ENCODE data around the gene GTF2I. TPM values are rescaled to one million over a fixed set of nuclear protein-coding genes. Genes with fewer than 3 reads are reported as not detected.
"Not testable (repeated sequence)": the region's sequence is repeated elsewhere in the genome, so short reads cannot be mapped to it uniquely, and the experiment has no call there.

Gene GTF2I
- total RNA-seq, 1 experiment from 2014 or later: 138 TPM

DNA sequence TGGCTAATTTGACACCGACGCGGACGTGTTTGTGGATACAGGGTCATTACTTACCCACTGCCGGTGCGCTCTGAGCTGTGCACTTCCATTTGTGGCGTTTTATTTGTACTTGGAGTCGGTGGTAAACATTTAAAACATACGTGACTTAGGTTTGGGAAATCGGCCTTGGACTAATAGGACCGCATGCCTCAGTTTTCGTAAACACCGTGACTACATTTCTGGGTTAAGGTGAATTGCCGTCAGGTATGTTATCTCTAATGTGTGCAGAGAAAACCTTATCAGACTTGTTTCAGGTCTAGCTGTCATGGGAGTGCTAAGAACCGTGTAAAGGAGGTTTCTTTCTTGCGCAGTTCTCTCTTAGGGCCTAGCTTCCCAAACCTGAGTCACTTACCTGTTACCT lies 64.6 kb downstream of the GTF2I start:
- BruUV-seq (replicated peaks): no TSS peak
- Histone ChIP-seq H3K9me3 (ENCODE audit: low read length) (no peaks in the 10 kb centered on the region), H3K36me3 (ENCODE audit: low read depth, low read length) (peaks cover 27% of the 10 kb centered on the region; the same call in 1 of the 2 replicates), H3K27ac (ENCODE audit: low read length) (no peak overlapping the region), H3K4me2 (ENCODE audit: low read length) (no peak overlapping the region), H3K79me2 (ENCODE audit: low read length) (no peaks in the 10 kb centered on the region), H3K9ac (ENCODE audit: low read length) (no peak overlapping the region), H2AFZ (ENCODE audit: low read length) (no peak overlapping the region), H3F3A (ENCODE audit: low read length, unreplicated experiment) (no peaks in the 10 kb centered on the region), H3K9me2 (replicated peaks; ENCODE audit: low read length) (no peaks in the 10 kb centered on the region), H3K4me1 (ENCODE audit: insufficient read depth, low read length) (0 out of 2 replicates have a peak, but pooled peaks cover 5% of the 10 kb centered on the region), H3K4me3 (ENCODE audit: low read length) (no peak overlapping the region), H4K20me1 (ENCODE audit: low read length) (no peaks in the 10 kb centered on the region), H3K27me3 (ENCODE audit: low read length) (no peaks in the 10 kb centered on the region)
- TF ChIP-seq EZH2 (IDR thresholded peaks at IDR 0.05; ENCODE audit: low read length, unreplicated experiment) (no peak), EZH2phosphoT487 (IDR thresholded peaks at IDR 0.05; ENCODE audit: borderline replicate concordance, low read length) (no peak)
- intact Hi-C loops (cut with micrococcal nuclease): no loop called here
- DNase-seq (no peak), ATAC-seq (no peak)
- POLR2A ChIA-PET (ENCODE audit: unreplicated experiment): interaction anchor here (0.6 kb wide), 1 partner anchor 90 kb away, joined by 3 read pairs; no protein-coding TSS in a partner anchor
- CTCF ChIA-PET: no interaction called here

DNA sequence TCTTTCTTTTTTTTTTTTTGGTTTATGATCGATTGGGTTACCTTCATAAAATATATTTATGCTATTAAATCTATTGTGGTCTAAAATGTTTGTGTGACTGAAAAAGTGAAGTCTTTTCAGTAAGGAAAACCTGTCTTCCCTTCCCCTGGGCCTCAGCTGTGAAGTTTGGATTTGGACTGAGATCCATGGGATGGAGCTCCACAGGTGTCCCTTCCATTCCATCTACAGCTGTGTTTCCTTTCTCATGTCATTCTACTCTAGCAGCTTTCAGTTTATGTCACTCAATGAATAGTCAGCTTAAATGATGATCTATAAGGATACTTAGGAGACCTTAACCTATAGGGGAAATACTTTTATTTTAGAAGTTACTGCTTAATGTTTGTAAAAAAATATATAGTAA lies 68.3 kb downstream of the GTF2I start:
- no peak for DNase-seq
- Histone ChIP-seq H3F3A (ENCODE audit: low read length, unreplicated experiment) (no peaks in the 10 kb centered on the region), H3K4me2 (ENCODE audit: low read length) (no peak overlapping the region), H3K4me1 (ENCODE audit: insufficient read depth, low read length) (no peaks in the 10 kb centered on the region), H3K9me3 (ENCODE audit: low read length) (no peaks in the 10 kb centered on the region), H3K9ac (ENCODE audit: low read length) (no peak overlapping the region), H3K27ac (ENCODE audit: low read length) (no peak overlapping the region), H3K4me3 (ENCODE audit: low read length) (no peak overlapping the region), H3K79me2 (ENCODE audit: low read length) (no peaks in the 10 kb centered on the region), H4K20me1 (ENCODE audit: low read length) (no peaks in the 10 kb centered on the region), H3K27me3 (ENCODE audit: low read length) (no peaks in the 10 kb centered on the region), H3K9me2 (replicated peaks; ENCODE audit: low read length) (no peaks in the 10 kb centered on the region), H2AFZ (ENCODE audit: low read length) (no peak overlapping the region), H3K36me3 (ENCODE audit: low read depth, low read length) (peaks cover 10% of the 10 kb centered on the region; the same call in 1 of the 2 replicates)
- TF ChIP-seq, protein P1, sequence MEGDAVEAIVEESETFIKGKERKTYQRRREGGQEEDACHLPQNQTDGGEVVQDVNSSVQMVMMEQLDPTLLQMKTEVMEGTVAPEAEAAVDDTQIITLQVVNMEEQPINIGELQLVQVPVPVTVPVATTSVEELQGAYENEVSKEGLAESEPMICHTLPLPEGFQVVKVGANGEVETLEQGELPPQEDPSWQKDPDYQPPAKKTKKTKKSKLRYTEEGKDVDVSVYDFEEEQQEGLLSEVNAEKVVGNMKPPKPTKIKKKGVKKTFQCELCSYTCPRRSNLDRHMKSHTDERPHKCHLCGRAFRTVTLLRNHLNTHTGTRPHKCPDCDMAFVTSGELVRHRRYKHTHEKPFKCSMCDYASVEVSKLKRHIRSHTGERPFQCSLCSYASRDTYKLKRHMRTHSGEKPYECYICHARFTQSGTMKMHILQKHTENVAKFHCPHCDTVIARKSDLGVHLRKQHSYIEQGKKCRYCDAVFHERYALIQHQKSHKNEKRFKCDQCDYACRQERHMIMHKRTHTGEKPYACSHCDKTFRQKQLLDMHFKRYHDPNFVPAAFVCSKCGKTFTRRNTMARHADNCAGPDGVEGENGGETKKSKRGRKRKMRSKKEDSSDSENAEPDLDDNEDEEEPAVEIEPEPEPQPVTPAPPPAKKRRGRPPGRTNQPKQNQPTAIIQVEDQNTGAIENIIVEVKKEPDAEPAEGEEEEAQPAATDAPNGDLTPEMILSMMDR (conservative IDR thresholded peaks at IDR 0.05; ENCODE audit: low read depth, low read length): no peak
- no peak for TF ChIP-seq EZH2phosphoT487 (IDR thresholded peaks at IDR 0.05; ENCODE audit: borderline replicate concordance, low read length)
- no peak for TF ChIP-seq EZH2 (IDR thresholded peaks at IDR 0.05; ENCODE audit: low read length, unreplicated experiment)
- intact Hi-C loops (cut with micrococcal nuclease): no loop called here
- ChIA-PET POLR2A (ENCODE audit: unreplicated experiment) (no interaction called here), CTCF (no interaction called here)
- ATAC-seq: no peak
- BruUV-seq (replicated peaks): no TSS peak

DNA sequence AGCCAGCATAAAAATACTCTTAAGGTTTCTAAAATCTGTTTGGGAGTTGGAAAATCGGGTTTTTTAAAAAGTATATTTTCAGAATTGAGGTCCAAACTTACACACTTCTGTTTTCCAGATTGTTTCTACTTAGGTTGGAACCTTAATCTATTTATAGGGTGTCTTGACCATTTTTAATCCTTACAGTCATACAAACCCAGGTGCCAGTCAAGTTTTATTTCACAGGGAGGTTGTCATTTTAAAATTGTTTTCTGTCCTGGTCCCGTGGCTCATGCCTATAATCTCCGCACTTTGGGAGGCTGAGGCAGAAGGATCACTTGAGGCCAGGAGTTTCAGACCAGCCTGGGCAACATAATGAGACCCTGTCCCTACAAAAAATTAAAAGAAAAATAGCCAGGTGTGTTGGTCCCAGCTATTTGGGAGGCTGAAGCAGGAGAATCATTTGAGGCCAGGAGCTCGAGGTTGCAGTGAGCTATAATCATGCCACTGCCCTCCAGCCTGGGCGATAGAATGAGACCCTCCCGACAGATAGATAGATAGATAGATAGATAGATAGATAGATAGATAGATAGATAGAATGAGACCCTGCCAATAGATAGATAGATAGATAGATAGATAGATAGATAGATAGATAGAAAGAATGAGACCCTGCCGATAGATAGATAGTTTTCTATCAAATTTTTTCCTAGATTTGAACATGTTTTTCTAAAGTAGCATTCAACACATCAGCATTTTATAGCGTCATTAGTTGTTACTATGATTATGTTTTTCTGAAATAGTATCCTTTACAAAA lies 69.0 kb downstream of the GTF2I start:
- ATAC-seq (no peak), DNase-seq (no peak)
- TF ChIP-seq EZH2phosphoT487 (IDR thresholded peaks at IDR 0.05; ENCODE audit: borderline replicate concordance, low read length) (no peak), EZH2 (IDR thresholded peaks at IDR 0.05; ENCODE audit: low read length, unreplicated experiment) (no peak)
- TF ChIP-seq, protein P1 (conservative IDR thresholded peaks at IDR 0.05; ENCODE audit: low read depth, low read length): no peak
- Histone ChIP-seq H3K4me1 (ENCODE audit: insufficient read depth, low read length) (no peaks in the 10 kb centered on the region), H4K20me1 (ENCODE audit: low read length) (no peaks in the 10 kb centered on the region), H3K4me2 (ENCODE audit: low read length) (no peak overlapping the region), H3K9me3 (ENCODE audit: low read length) (no peaks in the 10 kb centered on the region), H3F3A (ENCODE audit: low read length, unreplicated experiment) (no peaks in the 10 kb centered on the region), H3K27ac (ENCODE audit: low read length) (no peak overlapping the region), H3K27me3 (ENCODE audit: low read length) (no peaks in the 10 kb centered on the region), H2AFZ (ENCODE audit: low read length) (no peak overlapping the region), H3K9ac (ENCODE audit: low read length) (no peak overlapping the region), H3K4me3 (ENCODE audit: low read length) (no peak overlapping the region), H3K9me2 (replicated peaks; ENCODE audit: low read length) (no peaks in the 10 kb centered on the region), H3K36me3 (ENCODE audit: low read depth, low read length) (peaks cover 10% of the 10 kb centered on the region; the same call in 1 of the 2 replicates), H3K79me2 (ENCODE audit: low read length) (no peaks in the 10 kb centered on the region)
- CTCF ChIA-PET: no interaction called here
- POLR2A ChIA-PET (ENCODE audit: unreplicated experiment): no interaction called here
- intact Hi-C loops (cut with micrococcal nuclease): no loop called here
- BruUV-seq (replicated peaks): no TSS peak

DNA sequence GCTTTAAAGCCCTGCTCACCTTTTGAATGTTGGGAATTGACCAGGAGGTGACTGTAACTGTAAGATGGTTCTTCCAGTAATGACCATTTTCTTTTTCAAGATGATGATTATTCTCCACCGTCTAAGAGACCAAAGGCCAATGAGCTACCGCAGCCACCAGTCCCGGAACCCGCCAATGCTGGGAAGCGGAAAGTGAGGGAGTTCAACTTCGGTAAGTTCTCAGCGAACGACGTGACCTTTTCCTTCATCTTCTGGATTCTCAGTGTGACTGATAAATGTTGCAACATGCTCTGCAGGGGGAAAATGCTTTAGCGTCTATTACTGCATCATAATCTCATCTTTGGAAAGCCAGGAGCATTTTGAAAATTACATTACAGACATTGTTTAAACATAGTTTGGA lies 71.2 kb downstream of the GTF2I start:
- H3K79me2 ChIP-seq (ENCODE audit: low read length); H3K36me3 ChIP-seq (ENCODE audit: low read depth, low read length); POLR2A ChIA-PET (ENCODE audit: unreplicated experiment); DNase-seq; BruUV-seq (replicated peaks); intact Hi-C loops (cut with micrococcal nuclease); H3K27me3 ChIP-seq (ENCODE audit: low read length); H3K4me2 ChIP-seq (ENCODE audit: low read length); ATAC-seq; H2AFZ ChIP-seq (ENCODE audit: low read length); CTCF ChIA-PET; H3K9ac ChIP-seq (ENCODE audit: low read length); H3K9me2 ChIP-seq (replicated peaks; ENCODE audit: low read length); H3K4me3 ChIP-seq (ENCODE audit: low read length); H3K27ac ChIP-seq (ENCODE audit: low read length); H3K9me3 ChIP-seq (ENCODE audit: low read length); H3K4me1 ChIP-seq (ENCODE audit: insufficient read depth, low read length); H4K20me1 ChIP-seq (ENCODE audit: low read length); H3F3A ChIP-seq (ENCODE audit: low read length, unreplicated experiment): not testable (repeated sequence)

DNA sequence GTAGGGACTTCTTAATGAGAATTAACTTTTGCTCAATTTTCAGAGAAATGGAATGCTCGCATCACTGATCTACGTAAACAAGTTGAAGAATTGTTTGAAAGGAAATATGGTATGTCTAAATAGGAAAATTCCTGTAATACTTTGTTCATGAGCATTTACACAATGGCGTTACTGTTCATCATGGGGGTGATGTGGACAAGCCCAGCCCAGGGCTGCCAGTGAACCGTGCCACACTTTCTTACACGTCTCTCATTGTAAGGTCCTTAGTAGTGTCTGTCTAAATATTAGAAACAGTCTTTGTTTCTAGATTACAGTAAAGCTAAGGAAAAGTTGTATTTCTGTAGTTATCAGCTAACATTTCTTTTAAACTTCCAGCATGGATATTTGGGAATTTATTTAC lies 72.7 kb downstream of the GTF2I start:
- peak; percentile 99 for ATAC-seq
- H3K9ac ChIP-seq (ENCODE audit: low read length); H3F3A ChIP-seq (ENCODE audit: low read length, unreplicated experiment); POLR2A ChIA-PET (ENCODE audit: unreplicated experiment); H3K9me2 ChIP-seq (replicated peaks; ENCODE audit: low read length); H3K9me3 ChIP-seq (ENCODE audit: low read length); H3K4me1 ChIP-seq (ENCODE audit: insufficient read depth, low read length); intact Hi-C loops (cut with micrococcal nuclease); DNase-seq; H2AFZ ChIP-seq (ENCODE audit: low read length); H3K36me3 ChIP-seq (ENCODE audit: low read depth, low read length); H3K79me2 ChIP-seq (ENCODE audit: low read length); H3K27me3 ChIP-seq (ENCODE audit: low read length); H4K20me1 ChIP-seq (ENCODE audit: low read length); H3K27ac ChIP-seq (ENCODE audit: low read length); CTCF ChIA-PET; H3K4me2 ChIP-seq (ENCODE audit: low read length); BruUV-seq (replicated peaks); H3K4me3 ChIP-seq (ENCODE audit: low read length): not testable (repeated sequence)

Data from PC-3 (cell line).